Measurements from ENCODE around the gene HSPB3. TPM values are rescaled to one million over a fixed set of nuclear protein-coding genes. Genes with fewer than 3 reads are reported as not detected.

Gene HSPB3
- total RNA-seq, 1 experiment from 2014 or later = not detected

DNA sequence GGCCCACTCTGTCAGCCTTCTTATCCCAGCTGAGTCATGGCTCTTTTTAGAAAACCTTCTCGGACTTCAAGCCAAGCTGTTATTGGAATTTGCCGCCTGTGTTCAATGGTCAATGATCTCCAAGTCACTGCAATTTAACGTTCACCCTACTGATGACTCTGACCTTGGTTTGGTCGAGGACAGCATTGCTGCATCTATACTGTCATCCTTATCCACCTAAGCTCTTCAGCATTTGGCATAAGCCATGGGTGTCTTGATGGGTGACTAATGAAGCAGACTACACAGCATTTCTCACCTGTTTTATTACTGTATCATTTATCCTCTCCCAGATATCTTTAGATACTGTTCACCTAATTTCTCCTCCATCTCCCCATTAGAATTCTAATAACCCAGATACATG, 5.6 kb upstream of the HSPB3 start:
- TF ChIP-seq EZH2 (IDR thresholded peaks at IDR 0.05; ENCODE audit: low read length, unreplicated experiment) = no peak
- no peak for TF ChIP-seq CTCF (conservative IDR thresholded peaks at IDR 0.05; ENCODE audit: low read depth, low read length)
- TF ChIP-seq EZH2phosphoT487 (IDR thresholded peaks at IDR 0.05; ENCODE audit: borderline replicate concordance, low read length) = no peak
- ATAC-seq = no peak
- BruUV-seq (replicated peaks) = no TSS peak
- no peak overlapping the region for H2AFZ ChIP-seq (ENCODE audit: low read length)
- H3K36me3 ChIP-seq (ENCODE audit: low read depth, low read length) = no peaks in the 10 kb centered on the region
- no peak overlapping the region for H3K4me3 ChIP-seq (ENCODE audit: low read length)
- no peaks in the 10 kb centered on the region for H3F3A ChIP-seq (ENCODE audit: low read length, unreplicated experiment)
- CTCF ChIA-PET = no interaction called here
- DNase-seq = no peak
- H3K27ac ChIP-seq (ENCODE audit: low read length) = no peak overlapping the region
- no peaks in the 10 kb centered on the region for H3K79me2 ChIP-seq (ENCODE audit: low read length)
- H3K4me1 ChIP-seq (ENCODE audit: insufficient read depth, low read length) = no peaks in the 10 kb centered on the region
- H4K20me1 ChIP-seq (ENCODE audit: low read length) = no peaks in the 10 kb centered on the region
- no peaks in the 10 kb centered on the region for H3K9me3 ChIP-seq (ENCODE audit: low read length)
- no peak overlapping the region for H3K9ac ChIP-seq (ENCODE audit: low read length)
- no peak overlapping the region for H3K4me2 ChIP-seq (ENCODE audit: low read length)
- H3K27me3 ChIP-seq (ENCODE audit: low read length) = peaks cover 19% of the 10 kb centered on the region
- intact Hi-C loops (cut with micrococcal nuclease) = no loop called here
- POLR2A ChIA-PET (ENCODE audit: unreplicated experiment) = no interaction called here
- H3K9me2 ChIP-seq (replicated peaks; ENCODE audit: low read length) = no peaks in the 10 kb centered on the region

DNA sequence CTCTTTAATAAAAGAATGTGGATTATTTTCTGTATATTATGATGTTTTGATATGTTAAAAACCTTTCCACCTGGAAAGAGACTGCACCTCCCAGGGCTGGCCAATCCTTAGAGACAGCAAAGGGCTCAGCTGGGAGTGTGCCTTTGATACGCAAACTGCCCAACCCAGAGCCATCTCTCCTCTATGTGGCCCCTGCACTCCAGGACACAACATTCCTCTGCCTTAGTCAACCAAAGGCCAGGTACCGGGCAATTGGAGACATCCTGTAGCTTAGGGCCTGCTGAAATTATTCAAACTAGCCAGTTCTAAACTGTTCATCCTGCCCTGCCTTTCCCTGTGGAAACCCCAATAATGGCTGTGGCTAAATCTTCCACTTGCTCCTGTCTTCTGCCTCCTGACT, 5.0 kb upstream of the HSPB3 start:
- ATAC-seq = no peak
- ChIA-PET POLR2A (ENCODE audit: unreplicated experiment) (no interaction called here), CTCF (no interaction called here)
- Histone ChIP-seq H4K20me1 (ENCODE audit: low read length) (no peaks in the 10 kb centered on the region), H3K27me3 (ENCODE audit: low read length) (peaks cover 19% of the 10 kb centered on the region), H3K4me2 (ENCODE audit: low read length) (no peak overlapping the region), H3K9ac (ENCODE audit: low read length) (no peak overlapping the region), H3K36me3 (ENCODE audit: low read depth, low read length) (no peaks in the 10 kb centered on the region), H3K4me1 (ENCODE audit: insufficient read depth, low read length) (no peaks in the 10 kb centered on the region), H3K79me2 (ENCODE audit: low read length) (no peaks in the 10 kb centered on the region), H3F3A (ENCODE audit: low read length, unreplicated experiment) (no peaks in the 10 kb centered on the region), H3K9me3 (ENCODE audit: low read length) (no peaks in the 10 kb centered on the region), H3K9me2 (replicated peaks; ENCODE audit: low read length) (no peaks in the 10 kb centered on the region), H3K4me3 (ENCODE audit: low read length) (no peak overlapping the region), H2AFZ (ENCODE audit: low read length) (no peak overlapping the region), H3K27ac (ENCODE audit: low read length) (no peak overlapping the region)
- no peak for TF ChIP-seq EZH2phosphoT487 (IDR thresholded peaks at IDR 0.05; ENCODE audit: borderline replicate concordance, low read length)
- TF ChIP-seq EZH2 (IDR thresholded peaks at IDR 0.05; ENCODE audit: low read length, unreplicated experiment) = no peak
- TF ChIP-seq CTCF (conservative IDR thresholded peaks at IDR 0.05; ENCODE audit: low read depth, low read length) = no peak
- BruUV-seq (replicated peaks) = no TSS peak
- no peak for DNase-seq
- intact Hi-C loops (cut with micrococcal nuclease) = no loop called here

GRCh38 chr5:54453046-54453445, 2.5 kb upstream of the HSPB3 start:
- CTCF ChIA-PET = no interaction called here
- POLR2A ChIA-PET (ENCODE audit: unreplicated experiment) = no interaction called here
- Histone ChIP-seq H3K4me1 (ENCODE audit: insufficient read depth, low read length) (no peaks in the 10 kb centered on the region; the same call in 1 of the 2 replicates), H2AFZ (ENCODE audit: low read length) (no peak overlapping the region), H3K79me2 (ENCODE audit: low read length) (no peaks in the 10 kb centered on the region), H3K9ac (ENCODE audit: low read length) (no peak overlapping the region), H3K9me3 (ENCODE audit: low read length) (no peaks in the 10 kb centered on the region), H3K9me2 (replicated peaks; ENCODE audit: low read length) (no peaks in the 10 kb centered on the region), H3F3A (ENCODE audit: low read length, unreplicated experiment) (no peaks in the 10 kb centered on the region), H3K4me3 (ENCODE audit: low read length) (no peak overlapping the region), H3K4me2 (ENCODE audit: low read length) (no peak overlapping the region), H4K20me1 (ENCODE audit: low read length) (no peaks in the 10 kb centered on the region), H3K36me3 (ENCODE audit: low read depth, low read length) (no peaks in the 10 kb centered on the region), H3K27ac (ENCODE audit: low read length) (no peak overlapping the region), H3K27me3 (ENCODE audit: low read length) (peaks cover 7% of the 10 kb centered on the region; the same call in 1 of the 2 replicates)
- DNase-seq (no peak), ATAC-seq (no peak)
- TF ChIP-seq EZH2 (IDR thresholded peaks at IDR 0.05; ENCODE audit: low read length, unreplicated experiment) = no peak
- no peak for TF ChIP-seq CTCF (conservative IDR thresholded peaks at IDR 0.05; ENCODE audit: low read depth, low read length)
- no peak for TF ChIP-seq EZH2phosphoT487 (IDR thresholded peaks at IDR 0.05; ENCODE audit: borderline replicate concordance, low read length)
- no TSS peak for BruUV-seq (replicated peaks)
- intact Hi-C loops (cut with micrococcal nuclease) = no loop called here
